A673 (cell line): ENCODE measurements around the gene VTCN1. TPM values are rescaled to one million over a fixed set of nuclear protein-coding genes. Genes with fewer than 3 reads are reported as not detected.

Experiments
- BruUV-seq: library from RNA; stranded (reverse); fragments of 400-500 nt; replicated peaks from 2 replicates; lab custom pipeline; 2021; lab: Mats Ljungman, UMichigan
- CTCF ChIA-PET: fragments of 300-600 bp; sonication (Branson Sonifier 250); formaldehyde crosslinking; loops from one replicate; lab custom pipeline; 2022; ENCODE audit warnings: antibody characterized with exemption; lab: Charles Lee
- POLR2A ChIA-PET: fragments of 300-600 bp; sonication (Branson Sonifier 250); formaldehyde crosslinking; loops from one replicate; lab custom pipeline; 2022; ENCODE audit warnings: antibody characterized with exemption; ENCODE audit not compliant: low non-redundant PET; lab: Charles Lee
- DNase-seq: peaks from one replicate; pipeline ENCODE4 v3.0.0-alpha.2; 2015; ENCODE audit warnings: low spot score
- H3K27ac ChIP-seq: fragments of 200-600 bp; sonication (generic); 2 replicates; pipeline ENCODE4 v1.5.1; 2016; ENCODE audit warnings: mixed run types, low read depth, mild to moderate bottlenecking, mixed read lengths, antibody characterized with exemption, low read length; ENCODE audit not compliant: poor library complexity, severe bottlenecking
- H3K27me3 ChIP-seq: fragments of 200-600 bp; sonication (generic); replicated peaks from 2 replicates; pipeline ENCODE4 v1.6.1; 2017; ENCODE audit warnings: mixed run types, low read depth, mild to moderate bottlenecking, mixed read lengths, antibody characterized with exemption, low read length; ENCODE audit not compliant: insufficient read depth, poor library complexity
- H3K36me3 ChIP-seq: fragments of 200-600 bp; sonication (generic); 2 replicates; pipeline ENCODE4 v1.6.1; 2016; ENCODE audit warnings: mixed run types, mild to moderate bottlenecking, mixed read lengths, antibody characterized with exemption, low read length; ENCODE audit not compliant: insufficient read depth, poor library complexity, severe bottlenecking
- H3K4me1 ChIP-seq: fragments of 200-600 bp; sonication (generic); 2 replicates; pipeline ENCODE4 v1.6.1; 2017; ENCODE audit warnings: mixed run types, mild to moderate bottlenecking, mixed read lengths, antibody characterized with exemption, low read length; ENCODE audit not compliant: insufficient read depth, poor library complexity, severe bottlenecking
- H3K4me3 ChIP-seq: fragments of 200-600 bp; sonication (generic); 2 replicates; pipeline ENCODE4 v1.5.1; 2016; ENCODE audit warnings: low read depth, mixed run types, mild to moderate bottlenecking, mixed read lengths, low read length; ENCODE audit not compliant: poor library complexity, severe bottlenecking
- H3K9me3 ChIP-seq: fragments of 200-600 bp; sonication (generic); 2 replicates; pipeline ENCODE4 v1.6.1; 2016; ENCODE audit warnings: mixed run types, low read depth, mild to moderate bottlenecking, mixed read lengths, antibody characterized with exemption, low read length; ENCODE audit not compliant: poor library complexity, severe bottlenecking
- CTCF ChIP-seq: fragments of 300-800, 200-600 bp; sonication (generic); conservative IDR thresholded peaks from 2 replicates; pipeline ENCODE4 v1.5.1; 2017; ENCODE audit warnings: low read depth, mild to moderate bottlenecking, antibody characterized with exemption, low read length, moderate library complexity, mixed read lengths
- EZH2 ChIP-seq: fragments of 200-600 bp; sonication (generic); IDR thresholded peaks from 2 replicates; pipeline ENCODE4 v1.6.1; 2017; ENCODE audit warnings: borderline replicate concordance, low read depth, mild to moderate bottlenecking, mixed read lengths, antibody characterized with exemption, low read length; ENCODE audit not compliant: poor library complexity, severe bottlenecking
- intact Hi-C: fragments of 100-400 bp; cut with micrococcal nuclease; formaldehyde crosslinking; loops from one replicate; pipeline ENCODE4 v1.10.0; 2022; ENCODE audit not compliant: unreplicated experiment
- total RNA-seq: library from RNA; stranded (reverse); gene quantifications from 2 replicates; pipeline ENCODE4 v1.2.3, GENCODE V29; 2021

Gene VTCN1
- total RNA-seq, 1 experiment from 2014 or later, result not detected

DNA sequence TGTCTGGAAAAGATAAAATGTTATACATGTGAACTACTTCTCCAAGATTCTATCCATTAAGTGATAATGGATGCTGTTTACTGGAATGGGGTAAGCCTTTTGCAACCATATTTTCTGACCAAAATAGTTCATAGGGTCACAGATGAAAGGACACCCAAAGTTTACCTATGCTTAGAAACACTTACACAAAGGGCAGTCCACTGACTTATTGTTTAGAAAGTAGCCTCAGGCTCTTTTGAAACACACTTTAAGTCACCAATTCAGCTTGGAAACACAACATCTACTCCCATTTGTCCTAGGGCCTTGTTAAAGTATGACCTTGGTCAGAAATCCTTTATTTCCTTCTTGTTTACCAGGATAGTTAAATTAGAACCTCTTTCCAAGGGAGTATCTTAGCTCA lies 28.7 kb upstream of the VTCN1 start:
- DNase-seq, result no peak
- POLR2A ChIA-PET, result no interaction called here
- BruUV-seq, result no TSS peak
- no peaks in the 10 kb centered on the region for H3K36me3 ChIP-seq
- CTCF ChIA-PET, result no interaction called here
- no peaks in the 10 kb centered on the region for H3K27me3 ChIP-seq
- no peaks in the 10 kb centered on the region for H3K4me1 ChIP-seq
- no peak for TF ChIP-seq CTCF
- no peak for TF ChIP-seq EZH2
- no peaks in the 10 kb centered on the region for H3K9me3 ChIP-seq
- H3K4me3 ChIP-seq, result no peak overlapping the region
- intact Hi-C loops, result no loop called here
- H3K27ac ChIP-seq, result no peak overlapping the region

DNA sequence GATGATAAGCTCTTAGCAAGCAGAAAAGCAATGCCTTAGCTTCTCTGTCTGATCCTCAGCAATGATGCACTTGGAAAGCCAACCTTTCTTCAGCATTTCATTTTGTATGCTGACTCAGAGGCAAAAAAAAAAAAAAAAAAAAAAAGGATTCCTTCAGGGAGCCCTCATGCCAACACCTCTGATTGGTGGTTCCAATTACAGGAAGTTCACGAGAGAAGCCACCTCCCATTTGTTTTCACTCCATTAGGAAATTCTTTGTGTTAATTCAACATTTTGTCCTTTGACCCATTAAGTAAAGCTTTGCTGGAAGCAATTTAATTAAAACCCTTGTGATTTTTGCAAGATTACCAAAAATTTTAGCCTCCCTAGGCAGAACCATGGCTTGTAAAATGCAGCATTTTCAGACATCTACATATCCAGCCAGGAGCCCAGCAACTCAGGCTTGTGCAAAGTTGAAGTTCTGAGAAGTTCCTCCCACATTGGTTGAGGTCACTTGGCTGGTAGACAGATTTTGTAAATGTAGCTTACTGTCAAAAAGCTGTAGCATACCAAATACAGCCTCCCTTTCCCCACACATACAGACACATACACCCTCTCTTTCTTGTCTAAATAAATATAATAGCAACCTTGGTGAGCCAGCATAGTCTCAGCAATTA lies 27.1 kb upstream of the VTCN1 start:
- ChIA-PET POLR2A (no interaction called here), CTCF (no interaction called here)
- DNase-seq, result peak; percentile 24
- Histone ChIP-seq H3K27ac (no peak overlapping the region), H3K4me3 (no peak overlapping the region), H3K9me3 (no peaks in the 10 kb centered on the region), H3K27me3 (no peaks in the 10 kb centered on the region), H3K36me3 (no peaks in the 10 kb centered on the region), H3K4me1 (no peaks in the 10 kb centered on the region)
- BruUV-seq, result no TSS peak
- intact Hi-C loops, result no loop called here
- TF ChIP-seq EZH2 (no peak), CTCF (no peak)

DNA sequence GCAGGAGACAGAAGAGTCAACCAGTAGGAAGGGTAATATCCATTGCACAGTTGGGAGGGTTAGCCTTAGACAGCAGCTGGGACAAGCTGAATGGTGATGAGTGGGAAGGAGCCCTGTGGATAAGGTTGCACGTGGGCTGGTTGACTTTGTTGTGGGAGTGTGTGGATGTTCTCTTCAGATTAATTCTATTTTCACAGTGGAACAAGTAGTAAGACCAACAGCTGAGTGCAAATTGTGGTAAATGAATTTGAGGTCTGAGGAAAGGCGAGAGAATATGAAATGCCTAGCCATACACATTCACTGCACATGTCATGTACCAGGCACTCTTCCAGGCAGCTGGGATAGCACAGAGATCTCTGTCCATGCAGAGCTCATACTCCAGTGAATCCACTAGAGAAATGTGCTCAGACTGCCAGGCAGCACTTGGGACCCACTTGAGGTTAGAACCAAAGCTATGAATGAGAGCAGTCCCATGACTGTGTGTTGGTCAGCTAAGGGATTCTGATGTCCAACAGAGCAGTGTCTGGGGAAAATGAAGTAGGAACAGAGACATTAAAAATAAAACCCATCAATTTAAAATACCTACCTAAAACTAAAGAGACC lies 25.2 kb upstream of the VTCN1 start:
- no peaks in the 10 kb centered on the region for H3K9me3 ChIP-seq
- no peak overlapping the region for H3K27ac ChIP-seq
- BruUV-seq, result no TSS peak
- no peaks in the 10 kb centered on the region for H3K4me1 ChIP-seq
- TF ChIP-seq EZH2, result no peak
- no peak for TF ChIP-seq CTCF
- POLR2A ChIA-PET, result no interaction called here
- no peaks in the 10 kb centered on the region for H3K36me3 ChIP-seq
- intact Hi-C loops, result no loop called here
- no peak overlapping the region for H3K4me3 ChIP-seq
- DNase-seq, result no peak
- no peaks in the 10 kb centered on the region for H3K27me3 ChIP-seq
- CTCF ChIA-PET, result no interaction called here
